ENCODE results near the gene OCLN.

DNA sequence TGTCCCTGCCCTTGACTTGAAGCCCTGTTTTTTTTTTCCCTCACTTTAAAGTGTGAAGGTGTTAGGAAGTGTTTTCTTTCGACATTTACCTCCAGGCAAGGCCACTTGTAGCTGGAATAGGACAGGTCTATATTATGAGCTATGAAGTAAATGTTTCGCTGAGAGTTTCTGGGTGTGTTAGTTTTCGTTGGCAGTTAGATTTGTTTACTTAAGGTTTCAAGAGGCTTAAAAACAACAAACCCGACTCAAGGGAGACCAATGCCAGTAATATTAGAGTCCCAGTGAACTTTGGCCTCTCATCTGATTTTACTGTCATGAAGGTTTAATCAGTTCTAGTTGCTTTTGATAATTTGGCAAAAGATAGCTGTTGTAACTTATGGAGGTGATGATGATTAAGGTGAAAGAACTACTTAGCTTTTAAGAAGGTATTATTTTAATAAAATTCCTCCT is 25.2 kb downstream of the OCLN start:
- peak in 1 of 2 donors; percentile 21 for TF ChIP-seq POLR2AphosphoS5 (IDR thresholded peaks at IDR 0.05)
- TF ChIP-seq, protein P1, sequence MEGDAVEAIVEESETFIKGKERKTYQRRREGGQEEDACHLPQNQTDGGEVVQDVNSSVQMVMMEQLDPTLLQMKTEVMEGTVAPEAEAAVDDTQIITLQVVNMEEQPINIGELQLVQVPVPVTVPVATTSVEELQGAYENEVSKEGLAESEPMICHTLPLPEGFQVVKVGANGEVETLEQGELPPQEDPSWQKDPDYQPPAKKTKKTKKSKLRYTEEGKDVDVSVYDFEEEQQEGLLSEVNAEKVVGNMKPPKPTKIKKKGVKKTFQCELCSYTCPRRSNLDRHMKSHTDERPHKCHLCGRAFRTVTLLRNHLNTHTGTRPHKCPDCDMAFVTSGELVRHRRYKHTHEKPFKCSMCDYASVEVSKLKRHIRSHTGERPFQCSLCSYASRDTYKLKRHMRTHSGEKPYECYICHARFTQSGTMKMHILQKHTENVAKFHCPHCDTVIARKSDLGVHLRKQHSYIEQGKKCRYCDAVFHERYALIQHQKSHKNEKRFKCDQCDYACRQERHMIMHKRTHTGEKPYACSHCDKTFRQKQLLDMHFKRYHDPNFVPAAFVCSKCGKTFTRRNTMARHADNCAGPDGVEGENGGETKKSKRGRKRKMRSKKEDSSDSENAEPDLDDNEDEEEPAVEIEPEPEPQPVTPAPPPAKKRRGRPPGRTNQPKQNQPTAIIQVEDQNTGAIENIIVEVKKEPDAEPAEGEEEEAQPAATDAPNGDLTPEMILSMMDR (IDR thresholded peaks at IDR 0.05): no peak
- TF ChIP-seq POLR2A (IDR thresholded peaks at IDR 0.05): peak in 1 of 4 donors; percentile 1
- peak in 3 of 4 donors; percentile 61 to 94 (median 64) for TF ChIP-seq EP300 (IDR thresholded peaks at IDR 0.05)
